ENCODE data around the gene MAD1L1.
"Not testable (repeated sequence)": the region's sequence is repeated elsewhere in the genome, so short reads cannot be mapped to it uniquely, and the experiment has no call there.

The MAD1L1 gene

DNA sequence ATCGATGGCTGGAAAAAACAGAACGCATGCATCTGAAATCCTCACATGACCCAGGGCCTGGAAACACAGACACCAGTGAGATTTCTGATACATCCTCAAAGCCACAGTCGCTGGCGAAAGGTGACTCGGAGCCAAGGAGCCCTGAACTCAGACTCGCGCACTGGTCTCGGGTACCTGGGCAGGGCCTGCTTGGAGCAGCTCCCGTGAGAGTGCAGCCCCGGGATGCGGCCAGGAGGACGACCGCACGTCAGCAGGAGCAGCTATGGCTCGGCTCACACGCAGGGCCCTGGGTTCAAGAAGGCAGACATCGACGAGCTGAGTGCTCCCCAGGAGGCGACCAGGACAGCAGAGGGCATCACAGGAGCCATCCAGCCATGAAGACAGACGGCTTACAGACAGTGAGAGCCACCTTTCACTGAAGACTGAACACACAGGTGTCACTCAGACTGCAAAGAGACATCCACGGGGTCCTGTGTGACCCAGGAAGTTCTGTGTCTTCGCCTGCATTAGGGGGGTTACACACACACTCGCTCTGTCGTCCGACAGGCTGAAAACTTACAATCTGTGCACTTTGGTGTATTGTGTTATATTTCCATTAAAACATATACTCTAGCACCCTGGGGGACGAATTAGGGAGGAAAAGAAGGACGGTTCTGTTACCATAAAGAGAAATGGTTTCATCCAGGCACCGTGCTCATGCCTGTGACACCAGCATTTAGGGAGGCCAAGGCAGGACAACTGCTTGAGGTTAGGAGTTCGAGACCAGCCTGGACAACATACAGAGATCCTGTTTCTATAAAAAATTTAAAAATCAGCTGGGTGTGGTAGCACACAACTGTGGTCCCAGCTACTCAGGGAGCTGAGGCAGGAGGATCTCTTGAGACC lies 227.7 kb downstream of the MAD1L1 start:
- no peak for DNase-seq (ENCODE audit: low read depth in 2 of 2)

DNA sequence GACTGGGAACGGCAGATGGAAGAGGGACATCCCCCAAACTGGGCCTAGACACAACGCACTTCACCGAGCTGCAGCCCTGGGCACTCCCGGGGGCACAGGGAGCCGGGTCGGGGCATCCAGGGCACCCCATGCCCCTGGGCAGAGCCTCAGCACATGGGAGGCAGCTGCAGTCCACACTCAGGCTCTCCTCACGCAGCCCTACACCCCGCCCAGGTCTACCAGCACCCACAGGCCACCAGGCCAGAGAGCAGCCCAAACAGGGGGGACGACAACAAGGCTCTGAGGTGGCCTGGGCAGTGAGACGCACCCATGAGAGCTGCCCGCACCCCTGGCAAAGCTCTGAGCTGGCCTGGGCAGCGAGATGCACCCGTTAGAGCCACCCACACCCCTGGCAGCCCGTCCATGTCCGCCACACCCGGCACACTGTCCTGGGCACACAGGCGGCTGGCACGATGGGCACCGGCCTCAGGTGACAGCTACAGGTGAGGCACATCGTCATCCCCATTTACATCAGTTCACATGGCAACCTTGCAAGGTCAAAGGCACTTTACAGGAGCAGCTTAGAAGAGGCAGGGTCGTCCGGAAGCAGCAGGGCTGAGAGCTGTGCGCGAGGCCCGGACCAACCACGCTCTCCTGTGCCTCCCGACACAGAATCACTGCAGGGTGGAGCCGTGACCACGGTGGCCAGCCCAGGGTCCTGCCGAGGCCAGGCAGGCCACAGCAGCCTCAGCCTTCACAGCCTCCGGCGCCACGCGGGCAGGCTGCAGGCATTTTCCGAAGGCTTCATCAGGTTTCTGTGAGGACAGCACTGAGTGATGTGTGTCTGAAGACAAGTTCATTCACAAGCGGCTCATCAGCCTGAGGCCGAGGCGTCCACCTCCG lies 228.6 kb downstream of the MAD1L1 start:
- no peak for DNase-seq (ENCODE audit: low read depth in 2 of 2)

- no peak for DNase-seq (ENCODE audit: low read depth in 2 of 2)
Observed at GRCh38 chr7:2003451-2003930, 229.3 kb downstream of the MAD1L1 start.

DNA sequence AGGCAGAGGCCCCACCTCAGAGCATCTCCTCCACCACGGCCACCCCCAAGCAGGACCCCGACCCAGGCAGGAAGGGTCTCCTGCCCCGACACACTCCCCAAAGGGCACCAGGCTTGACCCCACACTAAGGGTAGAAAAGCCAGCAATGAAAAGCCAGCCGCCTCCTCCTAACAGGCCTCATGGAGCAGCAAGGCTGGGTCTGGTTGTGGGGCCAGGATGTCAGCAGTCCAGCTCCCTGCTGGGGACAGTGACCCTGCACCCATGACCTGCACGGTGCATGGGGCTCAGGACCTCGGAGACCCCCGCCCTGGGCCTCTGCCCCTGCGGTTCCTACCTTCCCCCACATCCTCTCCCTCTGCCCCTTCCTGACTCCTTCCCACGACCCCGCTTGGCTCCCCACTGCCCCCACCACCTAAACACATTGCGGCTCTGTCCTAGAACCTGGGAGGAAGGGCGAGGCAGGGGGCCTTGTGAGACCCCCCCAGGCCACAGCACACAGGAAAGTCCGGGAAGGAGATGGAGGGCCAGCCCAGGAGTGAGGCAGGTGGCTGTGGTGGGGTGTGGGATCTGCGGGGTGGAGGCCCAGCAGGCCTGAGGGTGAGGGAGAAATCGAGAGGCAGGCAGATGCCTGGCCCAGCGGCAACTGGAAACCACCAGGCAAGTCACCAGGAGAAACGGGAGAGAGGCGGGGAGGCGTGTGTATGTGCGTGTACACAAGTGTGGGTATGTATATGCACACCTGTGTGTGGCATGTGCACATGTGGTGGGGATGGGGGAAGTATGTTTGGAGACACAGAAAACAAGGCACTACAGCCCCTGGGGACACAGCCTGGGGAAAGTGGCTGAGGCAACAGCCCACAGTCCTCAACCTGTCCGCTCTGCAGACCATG lies 229.9 kb downstream of the MAD1L1 start:
- DNase-seq (ENCODE audit: low read depth in 2 of 2) = no peak

DNA sequence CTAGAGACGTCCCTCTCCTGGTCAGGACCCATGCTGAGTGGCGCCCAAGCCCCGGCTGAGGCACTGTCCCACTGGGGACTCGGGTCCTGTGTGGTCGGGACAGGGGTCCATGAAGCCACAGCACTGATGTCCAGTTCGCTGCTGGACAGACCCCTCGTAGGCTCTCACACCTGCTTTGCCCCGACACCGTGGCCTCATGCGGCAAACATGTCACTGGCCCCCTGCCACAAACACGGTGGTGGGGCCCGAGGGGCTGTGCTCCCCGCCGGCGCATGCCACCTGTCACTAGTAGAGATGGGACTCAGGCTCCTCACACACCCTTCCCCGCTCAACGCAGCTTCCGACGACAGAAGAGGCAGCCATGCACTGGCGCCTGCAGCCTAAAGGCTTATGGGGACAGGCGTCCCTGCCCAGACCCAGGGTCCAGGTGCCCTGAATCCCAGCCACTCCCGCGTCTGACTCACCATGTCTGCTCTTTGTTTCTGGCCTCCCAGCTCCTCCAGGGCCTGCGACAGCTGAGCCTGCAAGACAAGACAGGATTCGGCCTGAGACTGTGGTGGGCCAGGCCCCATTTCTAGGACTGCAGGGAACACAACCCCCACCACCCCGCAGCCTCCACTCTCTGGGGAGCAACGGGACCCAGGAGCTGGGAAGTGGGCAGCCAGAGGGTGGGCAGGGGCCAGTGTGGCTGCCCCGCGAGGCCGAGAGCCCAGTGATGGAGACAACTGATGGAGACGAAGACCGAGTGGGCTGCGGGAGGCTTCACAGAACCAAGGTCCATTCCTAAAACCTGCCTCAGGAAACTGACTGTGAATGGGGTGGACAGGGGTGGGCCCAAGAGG lies 230.9 kb downstream of the MAD1L1 start:
- DNase-seq (ENCODE audit: low read depth in 2 of 2) = no peak

DNA sequence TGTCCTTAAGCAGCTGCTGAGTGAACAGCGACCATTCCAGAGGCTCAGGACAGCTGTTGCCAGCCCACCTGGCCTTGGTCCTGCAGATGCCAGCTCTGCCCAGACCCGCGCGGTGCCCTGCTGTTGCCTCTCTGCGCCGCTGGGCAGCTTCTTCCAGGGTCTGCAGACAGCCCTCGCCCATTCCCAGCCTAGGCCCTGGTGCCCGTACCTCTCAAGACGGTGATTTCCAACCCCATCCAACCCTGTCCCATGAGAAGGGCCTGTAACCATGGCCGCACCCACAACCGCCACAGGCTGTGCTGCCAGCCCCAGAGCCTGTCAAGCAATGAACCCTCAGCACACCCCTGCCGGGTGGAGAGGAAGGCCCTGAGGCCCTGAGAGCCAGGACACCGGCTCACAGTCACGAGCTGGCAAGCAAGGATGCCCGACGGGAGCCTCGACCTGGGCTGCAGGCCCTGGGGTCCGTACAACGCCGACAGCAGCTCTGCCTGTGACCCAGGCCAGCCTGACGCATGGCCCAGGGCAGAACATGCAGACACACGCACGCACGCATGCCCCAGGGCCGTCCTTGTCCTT lies 231.9 kb downstream of the MAD1L1 start:
- DNase-seq (ENCODE audit: low read depth in 2 of 2) = no peak

DNA sequence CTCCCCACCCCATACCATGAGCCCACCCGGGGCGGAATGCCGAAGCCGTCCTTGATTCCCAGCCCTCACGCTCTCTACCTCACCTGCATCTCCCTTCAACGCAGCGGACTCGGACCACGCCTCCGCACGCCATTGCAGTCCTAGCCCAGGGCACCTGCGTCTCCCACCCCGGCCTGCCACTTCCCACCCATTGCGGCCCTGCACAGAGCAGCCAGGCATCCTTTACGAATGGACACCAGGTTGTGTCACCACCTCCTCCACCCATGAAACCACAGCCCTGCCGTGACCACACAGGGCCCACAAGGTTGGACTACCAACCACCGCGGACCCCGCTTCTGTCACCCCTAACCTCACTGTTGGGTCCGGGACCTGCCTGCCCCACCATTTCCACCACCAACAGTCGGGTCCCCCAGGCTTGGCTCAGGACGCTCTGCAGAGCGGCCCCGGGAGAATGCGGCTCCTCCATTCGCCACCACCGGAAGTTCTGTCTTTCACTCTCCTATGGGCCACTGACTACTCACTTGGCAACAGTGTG lies 232.5 kb downstream of the MAD1L1 start:
- DNase-seq (ENCODE audit: low read depth in 2 of 2) = no peak

DNA sequence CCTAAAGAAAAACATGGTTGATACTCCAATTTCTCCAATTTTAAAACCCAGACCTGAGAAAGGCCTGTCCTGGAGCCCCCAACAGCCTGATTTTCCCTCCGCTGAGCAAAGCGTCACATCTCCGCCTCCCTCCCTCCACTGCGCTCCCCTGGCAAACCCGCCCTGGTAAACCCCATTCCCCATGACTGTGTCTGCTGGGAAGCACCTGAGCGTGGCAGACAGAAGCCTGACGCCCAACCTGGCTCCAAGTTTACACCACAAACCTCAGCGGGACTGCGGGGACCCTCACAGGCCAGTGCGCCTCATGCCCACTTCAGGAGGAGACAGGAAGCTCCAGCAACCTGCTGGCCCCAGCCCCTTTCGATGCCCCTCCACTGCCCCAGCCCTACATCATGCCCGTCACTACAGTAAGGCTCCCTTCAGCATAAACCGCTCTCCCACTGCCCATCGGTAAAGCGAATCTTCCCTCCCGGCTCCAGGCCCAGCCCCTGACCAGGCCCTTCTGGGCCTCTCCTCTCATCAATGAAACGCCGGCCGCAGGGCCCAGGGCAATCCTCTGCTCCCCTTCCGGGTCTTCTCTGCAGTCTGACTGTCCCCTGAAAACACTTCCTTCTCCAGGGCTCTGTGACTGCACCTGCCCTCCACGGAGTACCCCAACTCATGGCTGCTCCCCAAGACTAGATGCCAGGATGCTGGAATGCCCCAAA lies 233.3 kb downstream of the MAD1L1 start:
- no peak for DNase-seq (ENCODE audit: low read depth in 2 of 2)

GRCh38 chr7:1998146-1998545 lies 234.6 kb downstream of the MAD1L1 start:
- no peak for DNase-seq (ENCODE audit: low read depth in 2 of 2)

GRCh38 chr7:1997537-1998076 lies 235.1 kb downstream of the MAD1L1 start:
- no peak for DNase-seq (ENCODE audit: low read depth in 2 of 2)

DNA sequence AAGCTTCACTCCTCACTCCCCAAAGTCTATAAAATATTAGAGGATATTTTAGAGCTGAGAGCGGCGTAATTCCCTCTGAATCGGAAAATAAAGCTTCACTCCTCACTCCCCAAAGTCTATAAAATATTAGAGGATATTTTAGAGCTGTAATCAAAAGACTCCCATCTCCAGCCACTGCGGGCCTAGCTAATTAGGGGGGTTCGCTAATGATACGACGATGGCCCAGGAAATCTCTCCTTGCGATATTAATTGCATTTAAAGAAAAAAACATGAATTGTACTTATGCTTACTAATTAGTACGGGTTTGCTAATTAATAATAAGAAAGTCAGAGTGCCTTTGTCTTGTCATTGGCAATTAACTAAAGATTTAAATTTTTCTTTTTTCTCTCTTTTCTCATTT lies 235.9 kb downstream of the MAD1L1 start:
- DNase-seq (ENCODE audit: low read depth in 2 of 2) = no peak

- DNase-seq (ENCODE audit: low read depth in 2 of 2) = not testable (repeated sequence)
Observed at GRCh38 chr7:1995911-1996420, 236.8 kb downstream of the MAD1L1 start.

DNA sequence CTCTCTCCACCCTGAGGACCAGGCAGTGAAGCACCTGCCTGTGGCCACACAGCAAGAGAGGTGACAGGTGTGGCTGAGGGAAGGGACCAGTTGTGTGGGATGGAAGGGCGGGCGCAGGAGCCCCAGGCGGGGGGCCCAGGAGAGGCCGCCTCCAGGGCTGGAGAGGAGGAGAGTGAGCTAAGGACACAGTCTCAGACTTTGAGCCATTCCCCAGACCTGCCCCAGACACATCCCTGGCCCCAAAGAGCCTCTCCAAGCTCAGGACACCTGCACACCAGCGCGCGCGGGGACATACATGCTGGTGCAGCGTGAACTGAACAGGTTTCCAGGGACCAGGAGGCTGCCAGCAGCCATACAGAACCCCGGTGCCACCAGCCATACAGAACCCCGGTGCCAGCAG lies 237.3 kb downstream of the MAD1L1 start:
- no peak for DNase-seq (ENCODE audit: low read depth in 2 of 2)

- no peak for DNase-seq (ENCODE audit: low read depth in 2 of 2)
Observed at GRCh38 chr7:1994931-1995330, 237.8 kb downstream of the MAD1L1 start.

DNA sequence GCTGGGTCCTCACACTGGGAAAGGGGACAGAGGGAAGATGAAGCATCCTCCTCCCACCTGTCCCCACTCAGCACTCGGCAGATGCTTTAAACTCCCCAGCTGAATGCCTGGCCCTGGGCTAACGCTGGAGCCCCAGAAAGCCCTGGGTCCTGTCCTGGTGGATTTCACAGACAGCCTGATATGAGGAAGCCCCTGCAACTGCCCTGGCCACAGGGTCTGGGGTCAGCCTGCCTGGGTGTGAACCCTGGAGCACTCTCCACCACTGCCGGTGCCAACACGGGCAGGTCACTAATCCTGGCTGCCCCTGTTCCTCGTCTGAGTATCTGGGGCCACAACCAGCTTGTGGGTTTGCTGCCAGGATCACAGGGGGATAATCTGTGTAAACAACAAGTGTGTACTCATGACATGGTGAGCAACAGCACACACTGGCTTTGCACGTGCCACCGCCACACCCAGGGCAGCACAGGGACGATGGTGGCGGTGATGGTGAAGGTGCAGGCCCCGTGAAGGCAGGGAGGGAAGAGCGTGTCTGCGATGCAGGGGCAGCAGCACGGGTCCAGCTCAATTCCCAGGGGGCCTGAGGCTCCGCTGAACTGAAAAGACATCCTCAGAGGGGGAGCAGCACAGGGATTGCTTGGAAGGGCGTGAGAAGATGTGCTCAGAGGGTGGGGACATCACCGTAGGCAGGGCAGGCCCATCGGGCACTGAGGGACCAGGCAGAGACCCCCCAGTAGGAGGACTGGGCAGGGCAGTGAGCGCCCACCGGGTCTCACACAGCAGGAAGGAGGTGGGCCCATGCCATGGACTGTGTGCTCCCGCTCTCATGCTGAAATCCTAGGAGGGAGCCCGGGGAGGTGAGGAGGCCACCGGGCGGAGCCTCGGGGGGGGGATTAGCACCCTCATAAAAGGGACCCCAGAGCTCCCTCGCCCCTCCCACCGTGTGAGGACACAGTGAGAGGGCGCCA lies 238.7 kb downstream of the MAD1L1 start:
- DNase-seq (ENCODE audit: low read depth in 2 of 2) = no peak

GRCh38 chr7:1993031-1993695 lies 239.6 kb downstream of the MAD1L1 start:
- DNase-seq (ENCODE audit: low read depth in 2 of 2) = no peak

GRCh38 chr7:1992554-1992953 lies 240.2 kb downstream of the MAD1L1 start:
- no peak for DNase-seq (ENCODE audit: low read depth in 2 of 2)

Data from stimulated activated CD4-positive, alpha-beta T cell treated with anti-CD3 and anti-CD28 coated beads, Interleukin-12 subunit alpha, Interleukin-12 subunit beta, amount 100 ng/mL, for 24 hours (primary cell).